ENCODE measurements around the gene MORC3.
"Not testable (repeated sequence)": the region's sequence is repeated elsewhere in the genome, so short reads cannot be mapped to it uniquely, and the experiment has no call there.

The MORC3 gene

GRCh38 chr21:36322083-36322424 is 2.1 kb downstream of the MORC3 start:
- no peak for DNase-seq (ENCODE audit: low read depth)

- DNase-seq (ENCODE audit: low read depth): no peak
Observed at GRCh38 chr21:36323032-36323431, 3.0 kb downstream of the MORC3 start.

GRCh38 chr21:36325373-36326010 is 5.5 kb downstream of the MORC3 start:
- no peak for DNase-seq (ENCODE audit: low read depth)

GRCh38 chr21:36330904-36331303 is 10.9 kb downstream of the MORC3 start:
- DNase-seq (ENCODE audit: low read depth): no peak

GRCh38 chr21:36337099-36337509 is 17.1 kb downstream of the MORC3 start:
- no peak for DNase-seq (ENCODE audit: low read depth)

- DNase-seq (ENCODE audit: low read depth): no peak
Observed at GRCh38 chr21:36338975-36339374, 19.0 kb downstream of the MORC3 start.

GRCh38 chr21:36342581-36342980 is 22.6 kb downstream of the MORC3 start:
- not testable (repeated sequence) for DNase-seq (ENCODE audit: low read depth)

GRCh38 chr21:36344931-36345330 is 24.9 kb downstream of the MORC3 start:
- DNase-seq (ENCODE audit: low read depth): no peak

- DNase-seq (ENCODE audit: low read depth): no peak
Observed at GRCh38 chr21:36347278-36347961, 27.4 kb downstream of the MORC3 start.

- no peak for DNase-seq (ENCODE audit: low read depth)
Observed at GRCh38 chr21:36347962-36348328, 27.9 kb downstream of the MORC3 start.

- no peak for DNase-seq (ENCODE audit: low read depth)
Observed at GRCh38 chr21:36349315-36349714, 29.3 kb downstream of the MORC3 start.

GRCh38 chr21:36350282-36350910 is 30.4 kb downstream of the MORC3 start:
- DNase-seq (ENCODE audit: low read depth): peak; percentile 32

GRCh38 chr21:36354918-36355680 is 35.1 kb downstream of the MORC3 start:
- DNase-seq (ENCODE audit: low read depth): no peak

GRCh38 chr21:36355868-36356267 is 35.9 kb downstream of the MORC3 start:
- DNase-seq (ENCODE audit: low read depth): no peak

- DNase-seq (ENCODE audit: low read depth): no peak
Observed at GRCh38 chr21:36359185-36359584, 39.2 kb downstream of the MORC3 start.

GRCh38 chr21:36369064-36369685 is 49.2 kb downstream of the MORC3 start:
- DNase-seq (ENCODE audit: low read depth): no peak

GRCh38 chr21:36375994-36376393 is 56.0 kb downstream of the MORC3 start:
- no peak for DNase-seq (ENCODE audit: low read depth)

GRCh38 chr21:36377391-36377842 is 57.4 kb downstream of the MORC3 start:
- no peak for DNase-seq (ENCODE audit: low read depth)

- no peak for DNase-seq (ENCODE audit: low read depth)
Observed at GRCh38 chr21:36379251-36379650, 59.3 kb downstream of the MORC3 start.

GRCh38 chr21:36381841-36382589 is 62.0 kb downstream of the MORC3 start:
- DNase-seq (ENCODE audit: low read depth): no peak

GRCh38 chr21:36382722-36383121 is 62.7 kb downstream of the MORC3 start:
- DNase-seq (ENCODE audit: low read depth): not testable (repeated sequence)

- no peak for DNase-seq (ENCODE audit: low read depth)
Observed at GRCh38 chr21:36384885-36385232, 64.9 kb downstream of the MORC3 start.
